Measurements from ENCODE around the gene PRMT2.

Gene PRMT2

DNA sequence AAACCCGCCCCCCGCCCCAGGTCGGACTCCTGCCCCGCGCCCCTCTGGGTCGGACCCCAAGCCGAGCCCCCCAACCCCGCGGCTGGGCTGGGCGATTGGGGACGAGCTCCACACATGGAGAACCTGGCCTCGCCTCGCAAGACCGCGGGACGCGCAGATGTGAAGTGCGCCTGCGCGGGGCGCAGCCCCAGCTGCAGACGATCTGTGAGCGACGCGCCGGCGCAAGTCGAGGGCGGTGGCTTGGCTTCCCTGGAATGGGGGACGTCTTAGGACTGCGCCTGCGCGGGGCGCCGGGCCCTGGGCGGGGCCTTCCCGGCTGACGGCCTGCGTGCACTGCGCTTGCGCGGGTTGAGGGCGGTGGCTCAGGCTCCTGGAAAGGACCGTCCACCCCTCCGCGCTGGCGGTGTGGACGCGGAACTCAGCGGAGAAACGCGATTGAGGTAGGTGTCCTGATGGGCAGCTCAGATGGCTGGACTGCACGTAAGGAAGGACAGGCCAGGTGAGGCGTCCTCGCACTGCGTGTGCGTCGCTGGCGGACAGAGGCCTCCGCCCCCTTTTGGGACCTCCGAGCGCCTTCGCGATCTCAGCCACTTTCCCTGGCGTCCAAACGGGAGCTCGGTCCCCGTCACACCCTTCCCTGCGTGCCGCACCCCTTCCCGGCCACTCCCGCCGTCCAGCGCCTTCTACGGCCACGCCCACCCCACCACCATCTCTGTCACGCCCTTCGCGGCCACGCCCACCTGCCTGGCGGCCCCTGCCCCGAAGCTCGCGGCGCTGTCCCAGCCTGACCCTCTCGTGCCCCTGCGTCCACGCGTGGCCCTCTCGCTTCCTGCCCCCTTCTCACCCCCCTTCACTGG, at the start of gene PRMT2:
Gene PRMT2 (plus strand): TSS at position 351 of the 857 bp plus-strand sequence. CDS start 1,278 bp downstream, outside the sequence.
- peak; percentile 98 for DNase-seq (ENCODE audit: low spot score)

DNA sequence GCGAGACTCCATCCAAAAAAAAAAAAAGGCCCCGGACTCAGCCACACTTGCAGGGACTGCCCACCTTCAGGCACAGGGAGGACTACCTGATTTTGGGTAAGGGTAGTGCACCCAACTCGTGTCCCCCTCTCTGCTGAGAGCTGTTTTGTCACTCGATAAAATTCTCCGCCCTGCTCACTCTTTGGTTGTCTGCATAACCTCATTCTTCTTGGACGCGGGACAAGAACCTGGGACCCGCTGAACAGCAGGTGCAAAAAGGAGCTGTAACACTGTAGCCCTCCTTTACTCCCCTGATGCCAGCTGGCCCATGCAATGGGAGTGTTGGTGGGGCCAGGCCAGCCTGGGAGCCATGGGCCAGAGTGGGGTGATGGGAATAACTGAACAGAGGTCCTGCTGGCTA, 41.2 kb upstream of the PRMT2 start:
- no peak for DNase-seq (ENCODE audit: low spot score)

DNA sequence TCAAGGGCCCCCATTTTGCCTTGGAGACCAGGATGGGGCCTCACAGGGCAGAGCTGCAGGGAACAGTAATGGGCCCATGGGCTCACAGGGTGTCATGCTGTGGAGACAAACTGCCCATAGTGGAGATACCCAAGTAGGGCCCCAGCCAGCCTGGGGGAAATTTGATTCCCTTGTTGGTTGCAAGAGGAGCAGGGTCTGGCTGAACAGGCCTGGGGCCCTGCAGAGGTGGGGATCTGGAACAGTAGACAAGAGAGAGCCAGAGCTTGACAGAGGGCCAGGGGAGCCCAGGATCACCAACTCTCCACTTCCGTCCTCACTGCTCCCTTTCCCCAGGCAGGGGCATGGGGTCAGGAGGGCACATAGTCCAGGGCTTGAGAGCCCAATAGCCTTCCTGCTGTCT, 39.3 kb upstream of the PRMT2 start:
- no peak for DNase-seq (ENCODE audit: low spot score)

DNA sequence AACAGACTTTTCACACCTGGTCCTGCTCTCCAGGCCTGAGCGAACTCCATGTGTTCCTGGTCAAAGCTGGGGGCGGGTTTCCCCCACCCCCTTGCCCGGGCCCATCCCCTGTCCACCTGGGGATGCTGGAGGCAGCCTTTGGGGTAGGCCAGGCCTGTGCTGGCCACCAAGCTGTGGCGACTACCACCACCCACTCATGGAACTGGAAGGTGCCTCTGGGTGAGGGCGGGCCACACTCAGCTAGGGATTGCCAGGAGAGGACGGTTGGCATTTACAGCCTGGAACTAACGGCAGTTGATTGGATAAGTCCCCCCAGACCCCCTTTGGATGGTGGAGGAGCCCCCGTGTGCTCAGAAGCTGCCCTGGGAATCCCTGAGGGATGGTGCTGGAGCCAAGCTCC, 38.4 kb upstream of the PRMT2 start:
- DNase-seq (ENCODE audit: low spot score) = no peak

DNA sequence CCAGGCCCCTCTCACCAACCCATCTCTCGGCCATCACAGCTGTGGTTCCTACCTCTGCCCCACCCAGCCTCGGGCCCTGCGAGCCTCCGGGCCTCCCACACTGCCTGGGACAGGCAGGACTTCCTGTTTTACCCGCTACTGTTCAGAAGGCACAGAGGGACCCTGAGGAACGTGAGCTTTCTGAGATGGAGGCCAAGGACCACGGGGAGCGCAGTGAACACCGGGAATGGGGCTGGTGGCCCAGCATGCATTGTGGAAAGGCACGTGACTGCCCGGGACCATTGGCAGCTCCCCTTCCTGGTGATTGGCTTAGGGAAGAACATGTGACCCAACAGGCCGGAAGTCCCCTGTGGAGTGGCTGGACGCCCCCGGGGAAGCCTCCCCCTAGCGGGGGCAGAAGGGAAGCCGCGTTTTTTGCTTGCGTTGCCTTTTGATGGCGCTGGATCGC, 37.6 kb upstream of the PRMT2 start:
- DNase-seq (ENCODE audit: low spot score) = peak; percentile 79

DNA sequence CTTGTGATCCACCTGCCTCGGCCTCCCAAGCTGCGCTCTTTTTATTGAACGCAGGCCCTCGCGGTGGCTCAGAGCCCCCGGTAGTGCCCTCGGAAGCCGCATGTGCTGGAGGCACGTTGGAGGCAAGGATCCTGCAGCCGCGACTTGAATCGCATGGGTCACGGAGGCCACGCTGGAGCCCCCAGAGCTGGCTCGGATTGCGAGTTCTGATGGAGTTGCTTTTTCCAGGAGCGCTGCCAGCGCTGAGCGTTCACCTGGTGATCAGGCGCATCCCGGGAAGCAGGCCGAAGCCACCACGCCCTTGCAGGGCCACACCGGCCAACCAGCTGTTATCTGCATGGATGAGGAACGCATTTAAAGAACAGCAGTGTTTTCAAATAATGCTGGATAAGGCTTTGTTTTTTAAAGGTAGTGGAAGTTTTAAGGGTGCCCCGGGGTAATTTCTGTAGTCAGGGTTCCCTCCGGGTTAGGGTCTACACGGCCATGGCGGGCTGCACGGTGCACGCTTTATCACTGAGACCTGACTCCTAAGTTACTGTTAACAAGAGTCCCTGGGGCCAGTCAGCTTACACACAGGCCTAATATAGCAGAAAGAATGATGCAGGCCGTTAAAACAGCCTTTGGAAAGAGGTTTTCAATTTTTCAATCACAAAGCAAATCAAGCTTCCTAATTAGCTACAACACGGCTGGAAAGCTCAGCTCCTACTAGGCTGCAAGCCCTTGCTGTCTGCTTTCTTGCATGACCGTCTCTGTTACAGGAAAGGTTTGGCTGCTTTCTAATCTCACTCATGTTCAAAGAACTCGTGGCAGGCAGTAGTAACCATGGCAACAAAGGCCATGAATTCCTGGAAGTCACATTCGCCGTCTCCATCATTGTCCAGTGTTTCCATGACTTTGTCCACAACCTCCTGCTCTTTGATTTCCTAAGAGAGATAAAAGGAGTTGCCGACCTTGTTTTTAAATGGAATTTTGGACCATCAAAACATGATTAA, 36.6 kb upstream of the PRMT2 start:
- DNase-seq (ENCODE audit: low spot score) = no peak

DNA sequence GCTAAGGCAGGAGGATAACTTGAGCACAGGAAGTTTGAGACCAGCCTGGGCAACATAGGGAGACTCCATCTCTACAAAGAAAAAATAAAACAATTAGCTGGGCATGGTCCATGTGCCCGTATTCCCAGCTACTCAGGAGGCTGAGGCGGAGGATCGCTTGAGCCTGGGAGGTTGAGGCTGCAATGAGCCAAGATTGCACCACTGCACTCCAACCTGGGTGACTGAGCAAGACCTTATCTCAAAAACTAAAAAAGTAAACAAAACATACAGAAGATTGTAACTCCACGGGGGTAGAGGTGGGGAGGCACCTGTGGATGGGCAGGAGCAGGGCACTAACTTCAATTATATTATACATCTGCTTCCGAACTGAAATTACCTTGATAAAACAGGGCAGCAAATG, 35.2 kb upstream of the PRMT2 start:
- peak; percentile 7 for DNase-seq (ENCODE audit: low spot score)

DNA sequence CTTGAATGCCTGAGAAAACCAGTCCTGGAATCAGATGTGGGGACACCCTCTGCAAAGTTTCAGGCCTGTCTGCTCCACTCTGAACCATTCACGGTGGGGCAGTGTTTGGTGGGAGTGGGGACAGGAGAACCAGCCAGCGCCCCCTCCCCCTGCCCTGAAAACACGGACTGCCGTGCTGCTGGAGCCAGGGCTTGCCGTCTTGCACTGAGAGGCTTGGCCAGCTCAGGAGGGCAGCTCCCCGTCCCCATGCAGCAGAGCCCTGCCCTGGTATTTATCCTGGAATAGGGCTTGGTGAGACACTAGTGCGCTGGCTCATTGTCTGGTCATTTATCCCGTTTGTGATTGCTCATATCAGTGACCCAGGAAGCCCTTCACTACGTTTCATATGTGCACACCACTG, 34.5 kb upstream of the PRMT2 start:
- DNase-seq (ENCODE audit: low spot score) = no peak

DNA sequence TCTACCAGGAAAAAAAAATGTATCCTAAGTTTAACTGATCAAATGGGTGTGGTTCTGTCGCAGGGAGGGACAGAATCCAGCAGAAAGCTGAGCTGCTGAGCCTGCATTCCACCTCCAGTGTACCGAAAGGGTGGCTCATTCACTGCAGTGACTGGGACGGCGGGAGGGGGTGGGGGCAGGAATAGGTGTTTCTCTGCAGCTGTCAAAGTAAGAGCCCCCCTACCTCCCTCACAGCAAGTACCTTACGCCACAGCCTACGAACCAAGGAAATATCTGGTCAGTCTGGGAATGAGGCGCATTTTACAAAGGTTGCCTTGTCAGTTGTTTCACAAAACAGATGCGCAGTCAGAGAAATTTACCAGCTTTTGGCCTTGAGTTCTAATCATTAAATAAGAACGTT, 32.2 kb upstream of the PRMT2 start:
- DNase-seq (ENCODE audit: low spot score) = peak; percentile 64

DNA sequence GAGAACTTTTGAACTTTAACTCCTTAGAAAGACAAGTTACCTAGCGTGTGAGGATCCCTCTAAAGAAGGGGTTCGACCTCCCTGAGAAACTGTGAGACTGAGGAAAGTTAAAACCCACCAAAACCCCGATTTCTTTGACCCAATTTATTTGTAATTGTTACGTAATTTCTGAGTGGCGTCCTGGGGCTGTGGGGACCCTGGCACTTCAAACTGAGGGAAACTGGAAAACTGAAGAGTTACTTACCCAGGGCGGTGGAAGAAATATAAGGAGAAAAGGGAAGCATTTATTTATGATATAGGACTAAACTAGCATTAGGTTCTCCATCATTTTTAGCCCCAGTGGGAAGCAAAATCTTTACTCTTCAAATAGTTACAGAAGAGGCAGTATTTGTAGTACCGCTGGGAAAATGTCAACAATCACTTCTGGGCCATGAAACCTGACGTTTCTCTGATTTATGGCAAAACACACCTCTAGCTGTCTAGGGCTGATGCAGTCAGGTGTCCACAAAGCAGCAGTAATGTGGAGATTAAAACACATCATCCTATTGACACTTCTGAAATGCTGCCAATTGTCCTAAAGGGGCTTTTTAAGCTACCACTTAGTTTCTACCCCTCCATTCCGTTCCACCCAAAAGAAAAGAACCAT, 31.0 kb upstream of the PRMT2 start:
- no peak for DNase-seq (ENCODE audit: low spot score)

DNA sequence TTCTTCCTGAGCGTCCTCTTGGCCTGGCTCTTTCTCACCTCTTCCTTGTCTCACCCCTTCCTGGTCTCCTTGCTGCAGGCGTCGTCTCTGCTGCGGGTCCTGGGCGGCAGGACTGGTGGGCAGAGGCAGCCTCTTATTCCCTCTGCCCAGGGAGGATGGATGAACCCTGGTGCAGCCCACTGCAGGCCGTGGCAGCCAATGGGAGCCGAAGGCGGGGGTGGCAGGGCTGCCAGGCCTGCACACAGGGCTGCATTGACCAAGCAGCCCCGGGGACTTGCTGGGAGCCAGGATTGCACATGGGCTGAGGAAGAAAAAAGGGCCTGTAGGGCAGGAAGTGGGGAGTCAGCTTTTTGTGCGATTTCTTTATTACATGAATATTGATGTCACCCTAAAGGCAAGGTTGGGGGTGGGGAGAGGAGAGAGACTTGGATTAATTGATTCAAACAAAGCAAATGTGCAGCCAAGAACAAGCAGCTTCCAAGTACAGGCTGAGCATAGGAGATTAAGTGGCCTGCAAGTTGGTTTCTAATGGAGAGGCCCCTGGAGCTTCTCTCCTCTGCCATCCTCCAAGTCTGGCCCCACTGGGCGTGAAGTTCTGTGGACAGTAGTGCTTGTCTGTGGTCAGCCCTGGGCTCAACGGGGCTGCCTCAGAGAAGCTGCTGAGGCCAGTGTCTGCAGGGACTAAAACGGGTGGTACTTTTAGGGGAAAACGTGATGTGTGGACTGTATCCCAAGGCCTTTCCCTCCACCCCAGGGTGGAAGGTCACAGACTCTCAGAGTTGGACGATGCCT, 30.3 kb upstream of the PRMT2 start, which contains the start of gene S100B:
Gene S100B (minus strand): TSS at position 108 of the 792 bp plus-strand sequence. CDS start 2,667 bp downstream, outside the sequence.
- peak; percentile 98 for DNase-seq (ENCODE audit: low spot score)

DNA sequence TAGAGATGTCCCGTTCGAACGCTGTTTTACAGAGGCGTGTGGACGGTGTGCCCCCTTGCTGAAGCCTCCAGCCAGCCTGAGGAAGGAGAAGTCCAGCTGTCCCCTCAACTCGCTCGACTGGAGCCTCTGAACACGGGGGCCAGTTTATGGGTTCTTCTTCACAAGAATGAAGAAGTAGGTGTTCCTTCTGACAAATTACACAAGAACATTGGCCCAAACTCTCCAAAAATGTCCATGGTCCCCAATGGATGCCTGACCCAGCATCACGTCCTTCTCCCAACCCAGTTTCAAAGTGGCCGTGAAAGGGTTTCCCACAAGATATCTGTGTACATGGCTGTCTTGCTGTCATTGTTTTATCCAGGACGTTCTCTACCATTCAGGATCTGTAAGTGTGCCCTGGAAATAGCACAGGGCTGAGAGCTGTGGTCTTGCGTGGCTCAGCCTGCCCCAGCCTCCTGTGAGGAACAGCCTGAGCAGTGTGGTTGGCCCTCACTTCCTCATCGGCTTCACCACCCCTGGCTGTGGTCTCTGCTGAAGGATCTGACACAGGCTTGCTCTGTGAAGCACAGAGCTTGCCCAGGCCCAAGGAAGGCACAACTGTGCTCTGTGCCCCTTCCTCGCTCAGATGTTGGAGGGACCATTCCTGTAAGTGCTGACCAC, 29.6 kb upstream of the PRMT2 start:
- DNase-seq (ENCODE audit: low spot score) = peak; percentile 79

DNA sequence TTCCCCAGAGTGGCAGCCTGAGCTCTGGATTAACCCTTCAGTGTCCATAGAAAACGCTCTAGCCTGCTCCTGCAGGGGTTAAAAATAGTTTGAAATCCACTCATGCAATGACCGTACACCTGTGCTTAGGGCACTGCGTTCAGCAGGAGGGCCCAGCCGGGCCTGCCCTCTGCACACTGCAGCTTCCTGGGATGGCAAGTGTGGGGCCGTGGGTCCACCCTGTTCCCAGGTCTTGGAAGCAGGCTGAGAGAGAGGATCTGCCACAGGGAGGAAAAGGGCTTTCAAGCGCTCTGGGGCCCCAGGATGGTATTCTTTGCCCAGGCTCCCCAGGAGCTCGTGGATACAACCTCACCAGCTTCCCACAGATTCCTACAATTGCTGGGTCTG, 29.1 kb upstream of the PRMT2 start:
- no peak for DNase-seq (ENCODE audit: low spot score)

DNA sequence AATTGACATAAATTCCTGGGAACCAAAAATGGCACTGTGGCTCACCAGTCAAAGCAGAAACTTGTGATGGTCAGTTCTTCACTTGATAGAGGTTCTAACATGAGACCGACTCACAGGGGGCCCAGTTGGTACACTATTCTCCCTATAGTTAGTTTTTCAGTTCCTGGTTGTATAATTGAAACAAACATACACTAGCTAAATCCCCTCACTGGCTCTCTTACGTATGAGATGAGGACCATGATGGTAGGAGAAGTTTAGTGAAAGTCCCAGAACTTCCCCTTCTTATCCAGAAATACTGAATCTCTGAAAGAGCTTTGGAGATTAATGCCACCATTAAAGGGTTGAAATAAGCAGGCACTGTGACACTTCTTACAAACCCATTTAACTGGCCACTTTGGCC, 27.8 kb upstream of the PRMT2 start:
- no peak for DNase-seq (ENCODE audit: low spot score)

DNA sequence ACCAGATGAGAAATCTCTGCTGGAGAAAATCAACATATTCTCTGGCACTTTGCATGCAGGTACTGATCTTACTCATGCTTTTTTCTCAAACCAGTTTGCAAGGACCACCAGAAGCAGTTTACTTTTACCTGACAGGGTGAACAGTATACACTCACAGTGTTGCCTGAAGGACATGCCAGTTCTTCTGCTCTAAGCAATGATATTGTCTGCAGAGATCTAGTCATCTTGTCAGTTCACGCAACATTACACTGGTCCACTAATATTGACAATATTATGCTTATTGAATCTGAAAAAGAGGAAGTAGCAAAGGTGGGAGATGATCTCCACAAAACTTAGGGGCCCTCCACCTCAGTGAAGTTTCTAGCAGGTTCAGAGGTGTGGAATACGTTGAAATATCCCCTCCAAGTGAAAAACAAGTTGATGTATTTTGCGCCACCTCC, 26.8 kb upstream of the PRMT2 start:
- no peak for DNase-seq (ENCODE audit: low spot score)

DNA sequence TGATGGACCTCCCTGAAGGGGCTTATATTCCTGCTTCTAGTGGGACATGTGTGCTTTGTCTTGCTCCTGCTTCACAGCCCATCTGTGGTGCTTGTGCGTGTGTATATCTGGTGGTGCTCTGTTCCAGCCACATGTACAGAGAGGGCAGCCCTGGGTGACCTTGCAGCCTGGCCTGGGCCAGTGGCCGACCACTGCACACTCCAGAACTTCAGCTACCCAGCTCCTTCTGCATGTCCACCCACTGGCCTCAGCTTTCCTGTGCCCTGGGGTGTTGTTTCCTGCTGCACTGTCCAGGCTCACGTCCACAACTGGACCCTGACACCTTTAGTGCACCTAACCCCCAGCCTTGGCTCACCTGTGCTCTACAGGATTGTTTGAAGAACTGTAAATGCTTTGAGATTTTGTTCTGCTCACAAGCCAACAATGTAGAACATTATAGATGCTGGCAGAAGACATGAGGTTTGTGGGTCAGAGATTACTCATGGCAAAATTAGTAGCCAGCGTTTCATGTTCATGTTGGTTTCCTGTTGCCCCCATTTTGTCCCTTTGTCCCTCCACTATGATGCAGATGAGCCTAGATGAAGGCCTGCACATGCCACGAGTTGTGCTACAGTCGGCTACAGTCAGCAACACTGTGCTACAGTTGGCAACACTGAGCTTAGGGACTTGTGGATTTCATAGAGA, 25.3 kb upstream of the PRMT2 start:
- DNase-seq (ENCODE audit: low spot score) = no peak

DNA sequence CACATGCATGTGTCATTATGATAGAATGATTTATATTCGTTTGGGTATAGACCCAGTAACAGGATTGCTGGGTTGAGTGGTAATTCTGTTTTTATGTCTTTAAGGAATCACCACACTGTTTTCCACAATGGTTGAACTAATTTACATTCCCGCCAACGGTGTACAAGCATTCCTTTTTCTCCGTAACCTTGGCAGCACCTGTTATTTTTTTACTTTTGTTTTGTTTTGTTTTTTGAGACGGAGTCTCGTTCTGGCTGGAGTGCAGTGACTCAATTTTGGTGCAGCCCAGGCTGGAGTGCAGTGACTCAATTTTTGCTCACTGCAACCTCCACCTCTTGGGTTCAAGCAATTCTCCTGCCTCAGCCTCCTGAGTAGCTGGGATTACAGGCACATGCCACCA, 22.1 kb upstream of the PRMT2 start:
- DNase-seq (ENCODE audit: low spot score) = no peak

DNA sequence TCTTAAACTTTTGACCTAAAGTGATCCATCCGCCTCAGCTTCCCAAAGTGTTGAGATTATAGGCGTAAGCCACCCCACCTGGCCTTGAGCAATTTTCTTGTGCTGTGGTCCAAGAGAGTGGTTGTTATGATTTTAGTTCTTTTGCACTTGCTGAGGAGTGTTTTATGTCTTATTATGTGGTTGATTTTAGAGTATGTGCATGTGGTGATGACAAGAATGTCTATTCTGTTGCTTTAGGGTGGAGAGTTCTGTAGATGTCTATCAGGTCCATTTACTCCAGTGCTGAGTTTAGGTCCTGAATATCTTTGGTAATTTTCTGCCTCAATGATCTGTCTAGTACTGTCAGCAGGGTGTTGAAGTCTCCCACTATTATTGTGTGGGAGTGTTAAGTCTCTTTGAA, 19.4 kb upstream of the PRMT2 start:
- no peak for DNase-seq (ENCODE audit: low spot score)

DNA sequence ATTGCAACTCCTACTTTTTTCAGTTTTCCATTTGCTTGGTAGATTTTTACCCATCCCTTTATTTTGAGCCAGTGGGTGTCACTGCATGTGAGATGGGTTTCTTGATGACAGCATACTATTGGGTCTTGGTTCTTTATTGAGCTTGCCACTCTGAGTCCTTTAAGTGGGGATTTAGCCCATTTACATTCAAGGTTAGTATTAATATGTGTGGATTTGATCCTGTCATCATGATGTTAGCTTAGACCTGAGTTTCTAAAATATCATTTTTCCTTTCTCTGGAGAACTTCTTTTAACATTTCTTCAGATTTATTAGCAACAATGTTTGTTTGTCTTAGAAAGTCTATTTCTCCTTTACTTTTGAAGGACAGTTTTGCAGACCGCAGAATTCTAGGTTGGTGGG, 18.8 kb upstream of the PRMT2 start:
- no peak for DNase-seq (ENCODE audit: low spot score)
